HL-60 (cell line): ENCODE measurements around the gene WLS.

Source experiments
- DNase-seq, 2 experiments: peaks; one replicate each; pipeline ENCODE4 v3.0.0-alpha.2; 2010 to 2020; ENCODE audit warnings: low read depth in 1 of 2, low spot score in 1 of 2
- H3K27ac ChIP-seq: fragments of 250-450 bp; sonication (Bioruptor Pico); replicated peaks from 2 replicates; pipeline ENCODE4 v1.5.1; 2020; ENCODE audit warnings: mild to moderate bottlenecking, moderate library complexity
- H3K27me3 ChIP-seq: fragments of 250-450 bp; sonication (Bioruptor Pico); 2 replicates; pipeline ENCODE4 v1.5.1; 2021; ENCODE audit warnings: mild to moderate bottlenecking, moderate library complexity; ENCODE audit not compliant: insufficient read depth, poor library complexity, severe bottlenecking
- H3K4me3 ChIP-seq: replicated peaks from 2 replicates; pipeline ENCODE4 v1.5.1; 2011; ENCODE audit warnings: mild to moderate bottlenecking, control low read depth, low read length; ENCODE audit not compliant: insufficient read depth
- CTCF ChIP-seq: IDR thresholded peaks from one replicate; pipeline ENCODE4 v1.5.1; 2011; ENCODE audit warnings: low read length, control low read depth, inconsistent platforms; ENCODE audit not compliant: insufficient read depth
- GABPA ChIP-seq: IDR thresholded peaks from 2 replicates; pipeline ENCODE4 v1.6.1; 2012; ENCODE audit warnings: low read depth
- POLR2AphosphoS5 ChIP-seq: IDR thresholded peaks from 2 replicates; pipeline ENCODE4 v1.6.1; 2012; ENCODE audit warnings: low read depth
- SPI1 ChIP-seq: IDR thresholded peaks from 2 replicates; pipeline ENCODE4 v1.6.1; 2012; ENCODE audit warnings: low read depth, mild to moderate bottlenecking, borderline replicate concordance
- TF ChIP-seq, protein P1 (sequence below): IDR thresholded peaks from 2 replicates; pipeline ENCODE4 v1.6.1; 2012; ENCODE audit warnings: low read depth; ENCODE audit not compliant: insufficient replicate concordance

Gene WLS

DNA sequence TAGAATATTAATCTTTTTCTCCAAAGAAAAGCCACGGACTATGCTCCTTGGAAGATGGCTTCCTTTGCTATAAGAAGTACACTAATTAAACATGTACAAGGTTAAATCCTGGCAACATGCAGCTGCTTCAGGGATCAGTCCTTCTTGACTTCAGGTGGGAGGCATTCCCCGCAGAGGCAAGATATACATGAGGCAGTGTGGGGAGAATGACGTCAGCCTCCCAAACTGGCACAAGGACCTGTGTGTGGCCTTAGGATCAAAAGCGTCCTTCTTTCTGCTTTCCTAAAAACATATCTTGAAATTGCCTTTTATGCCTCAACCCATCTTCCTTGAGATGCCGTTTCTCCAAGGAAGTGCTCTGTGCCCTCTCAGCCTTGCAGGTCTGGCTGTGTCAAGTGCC is 90.3 kb downstream of the WLS start:
- no peak for DNase-seq
- Histone ChIP-seq H3K4me3 (no peak overlapping the region), H3K27ac (no peak overlapping the region), H3K27me3 (peaks cover 2% of the 10 kb centered on the region)
- TF ChIP-seq GABPA (no peak), SPI1 (no peak), POLR2AphosphoS5 (no peak), CTCF (no peak)
- TF ChIP-seq, protein P1, sequence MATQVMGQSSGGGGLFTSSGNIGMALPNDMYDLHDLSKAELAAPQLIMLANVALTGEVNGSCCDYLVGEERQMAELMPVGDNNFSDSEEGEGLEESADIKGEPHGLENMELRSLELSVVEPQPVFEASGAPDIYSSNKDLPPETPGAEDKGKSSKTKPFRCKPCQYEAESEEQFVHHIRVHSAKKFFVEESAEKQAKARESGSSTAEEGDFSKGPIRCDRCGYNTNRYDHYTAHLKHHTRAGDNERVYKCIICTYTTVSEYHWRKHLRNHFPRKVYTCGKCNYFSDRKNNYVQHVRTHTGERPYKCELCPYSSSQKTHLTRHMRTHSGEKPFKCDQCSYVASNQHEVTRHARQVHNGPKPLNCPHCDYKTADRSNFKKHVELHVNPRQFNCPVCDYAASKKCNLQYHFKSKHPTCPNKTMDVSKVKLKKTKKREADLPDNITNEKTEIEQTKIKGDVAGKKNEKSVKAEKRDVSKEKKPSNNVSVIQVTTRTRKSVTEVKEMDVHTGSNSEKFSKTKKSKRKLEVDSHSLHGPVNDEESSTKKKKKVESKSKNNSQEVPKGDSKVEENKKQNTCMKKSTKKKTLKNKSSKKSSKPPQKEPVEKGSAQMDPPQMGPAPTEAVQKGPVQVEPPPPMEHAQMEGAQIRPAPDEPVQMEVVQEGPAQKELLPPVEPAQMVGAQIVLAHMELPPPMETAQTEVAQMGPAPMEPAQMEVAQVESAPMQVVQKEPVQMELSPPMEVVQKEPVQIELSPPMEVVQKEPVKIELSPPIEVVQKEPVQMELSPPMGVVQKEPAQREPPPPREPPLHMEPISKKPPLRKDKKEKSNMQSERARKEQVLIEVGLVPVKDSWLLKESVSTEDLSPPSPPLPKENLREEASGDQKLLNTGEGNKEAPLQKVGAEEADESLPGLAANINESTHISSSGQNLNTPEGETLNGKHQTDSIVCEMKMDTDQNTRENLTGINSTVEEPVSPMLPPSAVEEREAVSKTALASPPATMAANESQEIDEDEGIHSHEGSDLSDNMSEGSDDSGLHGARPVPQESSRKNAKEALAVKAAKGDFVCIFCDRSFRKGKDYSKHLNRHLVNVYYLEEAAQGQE = no peak

- no peak for DNase-seq
- Histone ChIP-seq H3K27ac (no peak overlapping the region), H3K4me3 (no peak overlapping the region), H3K27me3 (peaks cover 2% of the 10 kb centered on the region)
- TF ChIP-seq SPI1 = no peak
These were observed 91.0 kb downstream of the WLS start for GRCh38 chr1:68141071-68142021.

GRCh38 chr1:68140536-68140935 is 91.8 kb downstream of the WLS start:
- Histone ChIP-seq H3K4me3 (no peak overlapping the region), H3K27ac (no peak overlapping the region), H3K27me3 (peaks cover 2% of the 10 kb centered on the region)
- TF ChIP-seq GABPA (no peak), CTCF (no peak), POLR2AphosphoS5 (no peak), SPI1 (no peak)
- TF ChIP-seq, protein P1 = no peak
- DNase-seq = no peak

DNA sequence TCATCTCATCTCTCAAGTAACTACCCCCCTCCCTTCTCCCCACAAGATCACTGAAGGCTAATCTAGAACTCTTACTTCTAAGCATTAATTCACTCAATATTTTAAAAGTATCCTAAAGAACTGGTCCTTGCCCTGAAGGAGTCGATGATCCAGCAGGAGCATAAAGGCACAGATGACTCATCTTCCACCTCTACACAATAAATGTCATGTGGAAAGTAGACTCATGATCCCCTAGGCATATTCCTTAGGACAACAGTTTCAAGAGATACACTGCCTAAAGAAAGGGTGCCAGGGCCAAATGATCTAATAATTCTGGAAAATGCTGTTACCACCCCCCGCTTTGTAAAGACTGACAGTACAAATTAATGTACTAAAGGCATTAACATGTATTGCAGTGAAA is 96.1 kb downstream of the WLS start:
- Histone ChIP-seq H3K4me3 (no peak overlapping the region), H3K27ac (no peak overlapping the region), H3K27me3 (no peaks in the 10 kb centered on the region)
- TF ChIP-seq SPI1 (no peak), POLR2AphosphoS5 (no peak)
- TF ChIP-seq, protein P1 = no peak
- no peak for DNase-seq
